H1 (cell line): ENCODE results near the gene STX2. TPM values are rescaled to one million over a fixed set of nuclear protein-coding genes. Genes with fewer than 3 reads are reported as not detected.

ENCODE experiments used
- CTCF ChIA-PET: fragments of 300-600 bp; sonication (Branson Sonifier 250); formaldehyde crosslinking; loops from one replicate; lab custom pipeline; 2021; ENCODE audit not compliant: partially characterized antibody; lab: Charles Lee
- POLR2A ChIA-PET: fragments of 300-600 bp; sonication (Branson Sonifier 250); formaldehyde crosslinking; loops from one replicate; lab custom pipeline; 2021; ENCODE audit warnings: inconsistent platforms; ENCODE audit not compliant: partially characterized antibody; lab: Charles Lee
- DNase-seq, 2 experiments: peaks; one replicate each; pipeline versions ENCODE4 v3.0.0 to v3.0.0-alpha.2; 2010 to 2022; ENCODE audit warnings: low spot score in 2 of 2, low read depth in 1 of 2, mixed read lengths in 1 of 2
- FAIRE-seq: peaks from 2 replicates; lab custom pipeline; 2011; peaks lifted over from hg19 to GRCh38; lab: Jason Lieb, UNC
- H2AFZ ChIP-seq: 2 replicates; pipeline ENCODE4 v1.8.1; 2012; ENCODE audit warnings: low read length, inconsistent platforms
- H2AK5ac ChIP-seq: 2 replicates; pipeline ENCODE4 v1.6.1; 2013; ENCODE audit warnings: low read depth, low read length
- H2BK120ac ChIP-seq: replicated peaks from 2 replicates; pipeline ENCODE3; 2013; ENCODE audit warnings: low read depth, low read length, inconsistent platforms
- H2BK12ac ChIP-seq: 2 replicates; pipeline ENCODE4 v1.6.1; 2013; ENCODE audit warnings: low read depth, low read length
- H2BK15ac ChIP-seq: 2 replicates; pipeline ENCODE4 v1.6.1; 2013; ENCODE audit warnings: low read length
- H2BK20ac ChIP-seq: 2 replicates; pipeline ENCODE4 v1.6.1; 2013; ENCODE audit warnings: low read length
- H2BK5ac ChIP-seq: 2 replicates; pipeline ENCODE4 v1.6.1; 2013; ENCODE audit warnings: low read depth, low read length
- H3K14ac ChIP-seq: 2 replicates; pipeline ENCODE4 v1.6.1; 2013; ENCODE audit warnings: inconsistent platforms; ENCODE audit not compliant: insufficient read length
- H3K18ac ChIP-seq: 2 replicates; pipeline ENCODE4 v1.6.1; 2013; ENCODE audit warnings: low read length; ENCODE audit errors: extremely low read depth
- H3K23ac ChIP-seq: 2 replicates; pipeline ENCODE4 v1.6.1; 2013; ENCODE audit warnings: inconsistent platforms; ENCODE audit not compliant: insufficient read length
- H3K23me2 ChIP-seq: 2 replicates; pipeline ENCODE4 v1.6.1; 2013; ENCODE audit warnings: low read depth, low read length
- H3K27ac ChIP-seq: 2 replicates; pipeline ENCODE4 v1.6.1; 2011; ENCODE audit warnings: low read depth, low read length, inconsistent platforms
- H3K27me3 ChIP-seq, 4 experiments: replicated peaks in 1 of 4; 1 replicate in 1 of 4; 2 replicates in 3 of 4; pipeline versions ENCODE4 v1.6.1 to v1.8.1; 2011 to 2013; ENCODE audit warnings: low read length in 3 of 4, mild to moderate bottlenecking in 3 of 4, inconsistent platforms in 2 of 4, mixed read lengths in 2 of 4, moderate library complexity in 1 of 4; ENCODE audit not compliant: control insufficient read depth in 3 of 4, insufficient read depth in 3 of 4; ENCODE audit errors: extremely low read depth in 1 of 4
- H3K36me3 ChIP-seq, 4 experiments: 2 replicates each; pipeline versions ENCODE4 v1.6.1 to v1.8.1; 2011 to 2013; ENCODE audit warnings: mild to moderate bottlenecking in 4 of 4, low read length in 3 of 4, moderate library complexity in 2 of 4, control low read depth in 1 of 4, inconsistent platforms in 1 of 4; ENCODE audit not compliant: insufficient read depth in 4 of 4, control insufficient read depth in 2 of 4
- H3K4ac ChIP-seq: replicated peaks from 2 replicates; pipeline ENCODE3; 2013; ENCODE audit warnings: low read length, low read depth, mixed read lengths, inconsistent platforms; ENCODE audit not compliant: insufficient read length
- H3K4me1 ChIP-seq, 4 experiments: replicated peaks in 1 of 4; 1 replicate in 1 of 4; 2 replicates in 3 of 4; pipeline versions ENCODE4 v1.6.1 to v1.8.1; 2011 to 2013; ENCODE audit warnings: low read length in 3 of 4, inconsistent platforms in 2 of 4, mixed read lengths in 1 of 4; ENCODE audit not compliant: insufficient read depth in 4 of 4, control insufficient read depth in 3 of 4
- H3K4me2 ChIP-seq, 2 experiments: 2 replicates each; pipeline versions ENCODE4 v1.6.1 to v1.8.1; 2011 to 2013; ENCODE audit warnings: low read depth in 2 of 2, low read length in 2 of 2, control low read depth in 1 of 2, inconsistent platforms in 1 of 2, mild to moderate bottlenecking in 1 of 2; ENCODE audit not compliant: insufficient read depth in 1 of 2
- H3K4me3 ChIP-seq, 4 experiments: fragments of 200-600, 300-600 bp in 1 of 4; sonication (generic), shearing (Covaris generic), sonication (Bioruptor Twin) in 1 of 4; 2 replicates each; pipeline versions ENCODE4 v1.5.1 to v1.8.1; 2011 to 2016; ENCODE audit warnings: low read length in 4 of 4, low read depth in 3 of 4, control low read depth in 2 of 4, inconsistent platforms in 2 of 4, mild to moderate bottlenecking in 2 of 4, mixed read lengths in 1 of 4, moderate library complexity in 1 of 4; ENCODE audit not compliant: insufficient read depth in 2 of 4; ENCODE audit errors: extremely low read depth in 1 of 4
- H3K56ac ChIP-seq: replicated peaks from 2 replicates; pipeline ENCODE3; 2013; ENCODE audit warnings: low read depth, mild to moderate bottlenecking, mixed read lengths, low read length, inconsistent platforms; ENCODE audit not compliant: insufficient read length
- H3K79me1 ChIP-seq: 2 replicates; pipeline ENCODE4 v1.6.1; 2013; ENCODE audit warnings: low read depth, low read length, control low read depth
- H3K79me2 ChIP-seq, 2 experiments: 2 replicates each; pipeline versions ENCODE4 v1.6.1 to v1.8.1; 2012 to 2013; ENCODE audit warnings: low read length in 2 of 2, mild to moderate bottlenecking in 2 of 2, inconsistent platforms in 1 of 2; ENCODE audit not compliant: insufficient read depth in 2 of 2, control insufficient read depth in 1 of 2
- H3K9ac ChIP-seq, 4 experiments: replicated peaks in 1 of 4; 1 replicate in 1 of 4; 2 replicates in 3 of 4; pipeline versions ENCODE4 v1.6.1 to v1.8.1; 2011 to 2013; ENCODE audit warnings: low read depth in 3 of 4, low read length in 3 of 4, control low read depth in 2 of 4, mild to moderate bottlenecking in 2 of 4, moderate library complexity in 2 of 4, inconsistent platforms in 1 of 4; ENCODE audit errors: extremely low read depth in 1 of 4
- H3K9me3 ChIP-seq, 2 experiments: 2 replicates each; pipeline versions ENCODE4 v1.6.1 to v1.8.1; 2012 to 2013; ENCODE audit warnings: mild to moderate bottlenecking in 2 of 2, moderate library complexity in 2 of 2, control low read depth in 1 of 2, inconsistent platforms in 1 of 2, low read depth in 1 of 2, low read length in 1 of 2, mixed read lengths in 1 of 2; ENCODE audit not compliant: insufficient read depth in 2 of 2
- H4K20me1 ChIP-seq, 2 experiments: replicated peaks in 1 of 2; 2 replicates each; pipeline versions ENCODE3 to v1.8.1; 2011 to 2013; ENCODE audit warnings: inconsistent platforms in 2 of 2, low read length in 2 of 2, mild to moderate bottlenecking in 1 of 2; ENCODE audit not compliant: insufficient read depth in 2 of 2, control insufficient read depth in 1 of 2
- H4K5ac ChIP-seq: 2 replicates; pipeline ENCODE4 v1.6.1; 2013; ENCODE audit warnings: low read length, low read depth, mixed read lengths, inconsistent platforms; ENCODE audit not compliant: insufficient read length
- H4K8ac ChIP-seq: 2 replicates; pipeline ENCODE4 v1.8.0; 2013; ENCODE audit warnings: mild to moderate bottlenecking, moderate library complexity, low read length, inconsistent platforms; ENCODE audit not compliant: insufficient read depth; ENCODE audit errors: extremely low read depth
- H4K91ac ChIP-seq: replicated peaks from 2 replicates; pipeline ENCODE3; 2013; ENCODE audit warnings: low read length, mixed read lengths, inconsistent platforms; ENCODE audit not compliant: insufficient read length
- CREB1 ChIP-seq: IDR thresholded peaks from 2 replicates; pipeline ENCODE4 v1.6.1; 2012; ENCODE audit warnings: inconsistent platforms
- HDAC2 ChIP-seq, 2 experiments: fragments of 300-600 bp in 1 of 2; sonication (generic) in 1 of 2; IDR thresholded peaks; 2 replicates each; pipeline ENCODE4 v1.6.1; 2011 to 2012; ENCODE audit warnings: low read depth in 2 of 2, low read length in 2 of 2, mild to moderate bottlenecking in 2 of 2, moderate library complexity in 2 of 2, borderline replicate concordance in 1 of 2, inconsistent platforms in 1 of 2
- KDM1A ChIP-seq: fragments of 200-600, 300-600 bp; sonication (generic); IDR thresholded peaks from 2 replicates; pipeline ENCODE4 v1.7.1; 2016; ENCODE audit warnings: mild to moderate bottlenecking, low read length, borderline replicate concordance
- RAD21 ChIP-seq, 2 experiments: IDR thresholded peaks in 1 of 2; conservative IDR thresholded peaks in 1 of 2; 2 replicates each; pipeline ENCODE4 v1.6.1; 2011; ENCODE audit warnings: low read depth in 2 of 2, low read length in 2 of 2, improper control_type of control experiment in 1 of 2, inconsistent platforms in 1 of 2, mild to moderate bottlenecking in 1 of 2, moderate library complexity in 1 of 2
- SAP30 ChIP-seq: fragments of 300-600 bp; sonication (generic); IDR thresholded peaks from 2 replicates; pipeline ENCODE4 v1.7.1; 2012; ENCODE audit warnings: low read length, moderate library complexity, mild to moderate bottlenecking, inconsistent platforms; ENCODE audit not compliant: insufficient read depth, insufficient replicate concordance
- WGBS, 2 experiments: shearing (Covaris generic) in 1 of 2; methylation state at CpG; one replicate each; pipeline versions ENCODE4 v1.1.6 to v1.1.7; 2013 to 2015; ENCODE audit warnings: low lambda C conversion rate in 2 of 2, mixed read lengths in 2 of 2, inconsistent platforms in 1 of 2, low coverage in 1 of 2, missing lambda C conversion rate in 1 of 2; ENCODE audit not compliant: insufficient replicate concordance in 2 of 2, insufficient coverage in 1 of 2, insufficient read length in 1 of 2; ENCODE audit errors: extremely low coverage in 1 of 2, missing lambda C conversion rate in 1 of 2; 5-methylcytosine and 5-hydroxymethylcytosine counted together
- polyA plus RNA-seq, 7 experiments: library from polyadenylated mRNA; depleted of rRNA in 3 of 7; stranded (reverse) in 5 of 7; unstranded in 2 of 7; fragments of >200 nt in 5 of 7; fragments of 200-250 nt in 2 of 7; gene quantifications; 1 replicate in 5 of 7; 2 replicates in 1 of 7; 4 replicates in 1 of 7; pipeline versions ENCODE4 v1.2.1 to v1.2.3, GENCODE V29; 2011 to 2013; ENCODE audit warnings: missing spikeins in 2 of 7, mixed read lengths in 2 of 7
- total RNA-seq: library from RNA; stranded (reverse); fragmentation: NEBNext Ultra II Directional; extraction: Animal tissue kit (Norgen Biotek cat#: 25700); gene quantifications from 2 replicates; pipeline ENCODE4 v1.2.1, GENCODE V29; 2021
- TF ChIP-seq, protein P1 (sequence below), 3 experiments: IDR thresholded peaks; 1 replicate in 2 of 3; 2 replicates in 1 of 3; pipeline versions ENCODE4 v1.5.1 to v1.6.1; 2011; ENCODE audit warnings: low read length in 3 of 3, mild to moderate bottlenecking in 3 of 3, inconsistent platforms in 2 of 3, low read depth in 1 of 3, moderate library complexity in 1 of 3; ENCODE audit not compliant: insufficient read depth in 1 of 3; ENCODE audit errors: control extremely low read depth in 1 of 3
- TF ChIP-seq, protein P2 (sequence below): IDR thresholded peaks from 2 replicates; pipeline ENCODE4 v1.6.1; 2012; ENCODE audit warnings: inconsistent platforms

The STX2 gene
- total and polyA plus RNA-seq, 2 of the 8 experiments (the other 6 are each of a cell fraction or from before 2014, with no cell fraction given): 20.0 to 26.3 TPM

DNA sequence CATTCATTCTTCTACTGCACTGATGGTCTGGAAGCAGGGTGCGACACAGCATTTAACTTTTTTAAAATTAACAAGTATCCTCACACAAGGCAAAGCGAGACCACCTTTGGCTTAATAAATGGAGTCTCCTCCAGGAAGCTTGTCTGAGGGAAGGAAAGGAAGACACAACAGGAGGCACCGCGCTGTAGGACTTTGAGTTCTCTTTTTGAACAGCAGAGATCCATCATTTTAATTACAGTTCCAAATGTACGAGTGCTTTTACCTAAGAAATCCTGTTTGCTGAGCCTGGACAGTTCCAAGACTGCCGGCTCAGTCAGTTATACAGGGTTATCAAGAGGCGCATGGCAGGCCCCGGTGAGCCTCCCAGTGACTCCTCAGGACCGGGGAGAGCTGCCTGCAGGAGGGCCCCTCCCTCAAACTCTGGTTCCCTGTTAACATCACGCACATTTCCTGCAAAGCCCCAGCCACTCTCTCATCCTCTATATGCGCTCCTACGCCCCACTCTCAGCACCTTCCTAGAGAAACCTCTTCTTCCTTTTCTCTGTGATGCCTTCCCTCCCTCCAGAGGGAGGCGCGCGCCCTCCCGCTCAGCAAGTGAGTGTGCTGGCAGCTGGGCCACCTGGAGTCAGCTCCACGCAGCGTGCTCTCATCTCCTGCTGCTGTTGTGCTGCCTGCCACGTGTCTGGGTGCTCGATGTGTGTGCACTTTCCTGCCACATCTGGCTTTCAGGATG is 46.1 kb downstream of the STX2 start:
- no peak for DNase-seq
- Histone ChIP-seq H2BK12ac (no peak overlapping the region), H2BK5ac (0 out of 2 replicates have a peak overlapping the region, but pooled peaks have one; percentile 7), H3K4ac (no peak overlapping the region), H4K20me1 (peaks cover 0 to 5% of the 10 kb centered on the region in 2 experiments), H3K56ac (no peak overlapping the region), H4K5ac (no peak overlapping the region), H3K23me2 (no peaks in the 10 kb centered on the region), H3K79me1 (no peaks in the 10 kb centered on the region), H4K91ac (no peak overlapping the region), H3K4me3 (no peak overlapping the region), H3K18ac (no peak overlapping the region), H3K36me3 (peaks cover 0 to 17% (median 7%) of the 10 kb centered on the region in 4 experiments; a peak in 3 of 8 replicates), H3K4me2 (no peak overlapping the region), H4K8ac (no peak overlapping the region), H3K14ac (no peak overlapping the region), H3K27ac (no peak overlapping the region), H3K79me2 (no peaks in the 10 kb centered on the region), H3K4me1 (peaks cover 0 to 9% (median 4%) of the 10 kb centered on the region in 4 experiments; a peak in 4 of 7 replicates), H3K9me3 (no peaks in the 10 kb centered on the region), H3K23ac (no peak overlapping the region), H2BK15ac (no peak overlapping the region), H3K9ac (no peak overlapping the region), H2BK120ac (no peak overlapping the region), H3K27me3 (no peaks in the 10 kb centered on the region), H2AK5ac (no peak overlapping the region), H2AFZ (no peak overlapping the region), H2BK20ac (no peak overlapping the region)
- ChIA-PET CTCF (interaction anchor here (0.5 to 1.3 kb wide), 5 partner anchors 19 to 309 kb away, joined by 3 read pairs; no protein-coding TSS in a partner anchor), POLR2A (interaction anchor here (1.0 to 2.7 kb wide), 2 partner anchors 16 to 82 kb away, joined by 3 to 5 read pairs; no protein-coding TSS in a partner anchor)
- no peak for FAIRE-seq
- 83% methylated on average over 20 of the region's 20 CpGs; no CpG with 5 or more reads in 1 of the 2 experiments for WGBS, 2 experiments
- TF ChIP-seq, protein P1, sequence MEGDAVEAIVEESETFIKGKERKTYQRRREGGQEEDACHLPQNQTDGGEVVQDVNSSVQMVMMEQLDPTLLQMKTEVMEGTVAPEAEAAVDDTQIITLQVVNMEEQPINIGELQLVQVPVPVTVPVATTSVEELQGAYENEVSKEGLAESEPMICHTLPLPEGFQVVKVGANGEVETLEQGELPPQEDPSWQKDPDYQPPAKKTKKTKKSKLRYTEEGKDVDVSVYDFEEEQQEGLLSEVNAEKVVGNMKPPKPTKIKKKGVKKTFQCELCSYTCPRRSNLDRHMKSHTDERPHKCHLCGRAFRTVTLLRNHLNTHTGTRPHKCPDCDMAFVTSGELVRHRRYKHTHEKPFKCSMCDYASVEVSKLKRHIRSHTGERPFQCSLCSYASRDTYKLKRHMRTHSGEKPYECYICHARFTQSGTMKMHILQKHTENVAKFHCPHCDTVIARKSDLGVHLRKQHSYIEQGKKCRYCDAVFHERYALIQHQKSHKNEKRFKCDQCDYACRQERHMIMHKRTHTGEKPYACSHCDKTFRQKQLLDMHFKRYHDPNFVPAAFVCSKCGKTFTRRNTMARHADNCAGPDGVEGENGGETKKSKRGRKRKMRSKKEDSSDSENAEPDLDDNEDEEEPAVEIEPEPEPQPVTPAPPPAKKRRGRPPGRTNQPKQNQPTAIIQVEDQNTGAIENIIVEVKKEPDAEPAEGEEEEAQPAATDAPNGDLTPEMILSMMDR (IDR thresholded peaks at IDR 0.05; ENCODE audit: control extremely low read depth in 1 of 3, insufficient read depth in 1 of 3, low read depth in 1 of 3, low read length in 3 of 3): no peak
- TF ChIP-seq KDM1A (no peak), CREB1 (no peak), HDAC2 (IDR thresholded peaks at IDR 0.05; ENCODE audit: borderline replicate concordance in 1 of 2, low read depth in 2 of 2, low read length in 2 of 2) (no peak), RAD21 (IDR thresholded peaks at IDR 0.05 in 1 of 2, conservative IDR thresholded peaks at IDR 0.05 in 1 of 2; ENCODE audit: low read depth in 2 of 2, low read length in 2 of 2) (no peak; a peak in 1 of 4 replicates), SAP30 (no peak)
- TF ChIP-seq, protein P2, sequence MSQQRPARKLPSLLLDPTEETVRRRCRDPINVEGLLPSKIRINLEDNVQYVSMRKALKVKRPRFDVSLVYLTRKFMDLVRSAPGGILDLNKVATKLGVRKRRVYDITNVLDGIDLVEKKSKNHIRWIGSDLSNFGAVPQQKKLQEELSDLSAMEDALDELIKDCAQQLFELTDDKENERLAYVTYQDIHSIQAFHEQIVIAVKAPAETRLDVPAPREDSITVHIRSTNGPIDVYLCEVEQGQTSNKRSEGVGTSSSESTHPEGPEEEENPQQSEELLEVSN: no peak
